HCT116 (cell line): ENCODE results near the gene NEUROG1.

Experiments
- EZH2 ChIP-seq: fragments of 200-600 bp; sonication (generic); IDR thresholded peaks from 2 replicates; pipeline ENCODE4 v1.6.1; 2017; ENCODE audit warnings: antibody characterized with exemption, mixed run types
- POLR2A ChIP-seq: IDR thresholded peaks from 2 replicates; pipeline ENCODE4 v1.7.0; 2011; ENCODE audit warnings: borderline replicate concordance; ENCODE audit not compliant: insufficient read depth, insufficient read length; ENCODE audit errors: extremely low read depth
- ZNF274 ChIP-seq: fragments of 200-500 bp; sonication (Bioruptor generic); IDR thresholded peaks from 2 replicates; pipeline ENCODE4 v1.6.1; 2014; ENCODE audit warnings: mild to moderate bottlenecking, low read depth, low read length, inconsistent platforms
- TF ChIP-seq, protein P1 (sequence below), 3 experiments: fragments of 200-600 bp in 1 of 3; sonication (generic) in 1 of 3; IDR thresholded peaks in 2 of 3; conservative IDR thresholded peaks in 1 of 3; 2 replicates each; pipeline ENCODE4 v1.5.1; 2012 to 2017; ENCODE audit warnings: low read depth in 2 of 3, low read length in 2 of 3, antibody characterized with exemption in 1 of 3, borderline replicate concordance in 1 of 3, control low read depth in 1 of 3, mild to moderate bottlenecking in 1 of 3, mixed read lengths in 1 of 3, mixed run types in 1 of 3, moderate library complexity in 1 of 3; ENCODE audit not compliant: insufficient read depth in 1 of 3

- TF ChIP-seq, protein P1, sequence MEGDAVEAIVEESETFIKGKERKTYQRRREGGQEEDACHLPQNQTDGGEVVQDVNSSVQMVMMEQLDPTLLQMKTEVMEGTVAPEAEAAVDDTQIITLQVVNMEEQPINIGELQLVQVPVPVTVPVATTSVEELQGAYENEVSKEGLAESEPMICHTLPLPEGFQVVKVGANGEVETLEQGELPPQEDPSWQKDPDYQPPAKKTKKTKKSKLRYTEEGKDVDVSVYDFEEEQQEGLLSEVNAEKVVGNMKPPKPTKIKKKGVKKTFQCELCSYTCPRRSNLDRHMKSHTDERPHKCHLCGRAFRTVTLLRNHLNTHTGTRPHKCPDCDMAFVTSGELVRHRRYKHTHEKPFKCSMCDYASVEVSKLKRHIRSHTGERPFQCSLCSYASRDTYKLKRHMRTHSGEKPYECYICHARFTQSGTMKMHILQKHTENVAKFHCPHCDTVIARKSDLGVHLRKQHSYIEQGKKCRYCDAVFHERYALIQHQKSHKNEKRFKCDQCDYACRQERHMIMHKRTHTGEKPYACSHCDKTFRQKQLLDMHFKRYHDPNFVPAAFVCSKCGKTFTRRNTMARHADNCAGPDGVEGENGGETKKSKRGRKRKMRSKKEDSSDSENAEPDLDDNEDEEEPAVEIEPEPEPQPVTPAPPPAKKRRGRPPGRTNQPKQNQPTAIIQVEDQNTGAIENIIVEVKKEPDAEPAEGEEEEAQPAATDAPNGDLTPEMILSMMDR (IDR thresholded peaks at IDR 0.05 in 2 of 3, conservative IDR thresholded peaks at IDR 0.05 in 1 of 3; ENCODE audit: borderline replicate concordance in 1 of 3, insufficient read depth in 1 of 3, low read depth in 2 of 3, low read length in 2 of 3), result no peak
- TF ChIP-seq EZH2, result no peak
- no peak for TF ChIP-seq POLR2A
- no peak for TF ChIP-seq ZNF274
These were observed 21.5 kb upstream of the NEUROG1 start for GRCh38 chr5:135557076-135557838.
